SK-N-SH (cell line): ENCODE results near the gene DIS3.
A peak's percentile ranks its signal among the peaks of the same experiment; 100 is the strongest.

ENCODE experiments used
- CTCF ChIP-seq: fragments of 200-600 bp; sonication (generic); IDR thresholded peaks from 2 replicates; pipeline ENCODE4 v1.6.1; 2017; ENCODE audit warnings: antibody characterized with exemption, mild to moderate bottlenecking, moderate library complexity
- EP300 ChIP-seq, 2 experiments: IDR thresholded peaks; 2 replicates each; pipeline versions ENCODE4 v1.4.0 to v1.6.1; 2012; ENCODE audit warnings: borderline replicate concordance in 1 of 2, low read depth in 1 of 2, low read length in 1 of 2
- MAX ChIP-seq: IDR thresholded peaks from 2 replicates; pipeline ENCODE4 v1.4.0; 2012; ENCODE audit warnings: low read depth
- POLR2AphosphoS5 ChIP-seq: IDR thresholded peaks from 2 replicates; pipeline ENCODE4 v1.6.1; 2012; ENCODE audit warnings: low read depth, low read length
- RAD21 ChIP-seq: IDR thresholded peaks from 2 replicates; pipeline ENCODE4 v1.6.1; 2012; ENCODE audit warnings: mild to moderate bottlenecking, low read length
- RCOR1 ChIP-seq: fragments of 150-350 bp; IDR thresholded peaks from 2 replicates; pipeline ENCODE4 v1.6.1; 2017; ENCODE audit warnings: antibody characterized with exemption, low read length
- REST ChIP-seq: IDR thresholded peaks from 2 replicates; pipeline ENCODE4 v1.6.1; 2012; ENCODE audit warnings: mild to moderate bottlenecking, low read depth, low read length, moderate library complexity
- RXRA ChIP-seq: IDR thresholded peaks from 2 replicates; pipeline ENCODE4 v1.4.0; 2012; ENCODE audit warnings: low read depth, mild to moderate bottlenecking, borderline replicate concordance
- SIN3A ChIP-seq: IDR thresholded peaks from 2 replicates; pipeline ENCODE4 v1.6.1; 2012; ENCODE audit warnings: low read depth, mild to moderate bottlenecking, low read length, moderate library complexity, borderline replicate concordance
- SMC3 ChIP-seq: IDR thresholded peaks from 2 replicates; pipeline ENCODE4 v1.6.1; 2012; ENCODE audit warnings: low read depth, low read length, improper control_type of control experiment

GRCh38 chr13:72782717-72783116 is 1.0 kb upstream of the DIS3 start:
- TF ChIP-seq REST (no peak), RCOR1 (no peak), CTCF (no peak), SIN3A (0 out of 2 replicates have a peak, but pooled peaks have one; percentile 40), RXRA (no peak), MAX (no peak), POLR2AphosphoS5 (no peak), RAD21 (no peak), EP300 (IDR thresholded peaks at IDR 0.05; ENCODE audit: borderline replicate concordance in 1 of 2, low read depth in 1 of 2, low read length in 1 of 2) (no peak), SMC3 (no peak)
